HL-60 (cell line): Measurements from ENCODE around the gene SOS2.

Experiments used
- CTCF ChIP-seq: IDR thresholded peaks from one replicate; pipeline ENCODE4 v1.5.1; 2011; ENCODE audit warnings: low read length, control low read depth, inconsistent platforms; ENCODE audit not compliant: insufficient read depth
- GABPA ChIP-seq: IDR thresholded peaks from 2 replicates; pipeline ENCODE4 v1.6.1; 2012; ENCODE audit warnings: low read depth
- POLR2AphosphoS5 ChIP-seq: IDR thresholded peaks from 2 replicates; pipeline ENCODE4 v1.6.1; 2012; ENCODE audit warnings: low read depth
- SPI1 ChIP-seq: IDR thresholded peaks from 2 replicates; pipeline ENCODE4 v1.6.1; 2012; ENCODE audit warnings: low read depth, mild to moderate bottlenecking, borderline replicate concordance
- TF ChIP-seq, protein P1 (sequence below): IDR thresholded peaks from 2 replicates; pipeline ENCODE4 v1.6.1; 2012; ENCODE audit warnings: low read depth; ENCODE audit not compliant: insufficient replicate concordance

- TF ChIP-seq GABPA (no peak), POLR2AphosphoS5 (no peak), CTCF (no peak), SPI1 (no peak)
- TF ChIP-seq, protein P1, sequence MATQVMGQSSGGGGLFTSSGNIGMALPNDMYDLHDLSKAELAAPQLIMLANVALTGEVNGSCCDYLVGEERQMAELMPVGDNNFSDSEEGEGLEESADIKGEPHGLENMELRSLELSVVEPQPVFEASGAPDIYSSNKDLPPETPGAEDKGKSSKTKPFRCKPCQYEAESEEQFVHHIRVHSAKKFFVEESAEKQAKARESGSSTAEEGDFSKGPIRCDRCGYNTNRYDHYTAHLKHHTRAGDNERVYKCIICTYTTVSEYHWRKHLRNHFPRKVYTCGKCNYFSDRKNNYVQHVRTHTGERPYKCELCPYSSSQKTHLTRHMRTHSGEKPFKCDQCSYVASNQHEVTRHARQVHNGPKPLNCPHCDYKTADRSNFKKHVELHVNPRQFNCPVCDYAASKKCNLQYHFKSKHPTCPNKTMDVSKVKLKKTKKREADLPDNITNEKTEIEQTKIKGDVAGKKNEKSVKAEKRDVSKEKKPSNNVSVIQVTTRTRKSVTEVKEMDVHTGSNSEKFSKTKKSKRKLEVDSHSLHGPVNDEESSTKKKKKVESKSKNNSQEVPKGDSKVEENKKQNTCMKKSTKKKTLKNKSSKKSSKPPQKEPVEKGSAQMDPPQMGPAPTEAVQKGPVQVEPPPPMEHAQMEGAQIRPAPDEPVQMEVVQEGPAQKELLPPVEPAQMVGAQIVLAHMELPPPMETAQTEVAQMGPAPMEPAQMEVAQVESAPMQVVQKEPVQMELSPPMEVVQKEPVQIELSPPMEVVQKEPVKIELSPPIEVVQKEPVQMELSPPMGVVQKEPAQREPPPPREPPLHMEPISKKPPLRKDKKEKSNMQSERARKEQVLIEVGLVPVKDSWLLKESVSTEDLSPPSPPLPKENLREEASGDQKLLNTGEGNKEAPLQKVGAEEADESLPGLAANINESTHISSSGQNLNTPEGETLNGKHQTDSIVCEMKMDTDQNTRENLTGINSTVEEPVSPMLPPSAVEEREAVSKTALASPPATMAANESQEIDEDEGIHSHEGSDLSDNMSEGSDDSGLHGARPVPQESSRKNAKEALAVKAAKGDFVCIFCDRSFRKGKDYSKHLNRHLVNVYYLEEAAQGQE: no peak
Observed at GRCh38 chr14:50094056-50094755, 137.2 kb downstream of the SOS2 start.
